Measurements from ENCODE around the gene EVC2. TPM values are rescaled to one million over a fixed set of nuclear protein-coding genes. Genes with fewer than 3 reads are reported as not detected.

EVC2 gene
- total and polyA plus RNA-seq, 2 of the 13 experiments (the other 11 are each of a cell fraction or from before 2014, with no cell fraction given) = not detected

- TF ChIP-seq NCOR1 (IDR thresholded peaks at IDR 0.05; ENCODE audit: borderline replicate concordance, low read length) = peak; percentile 44; the same call in 1 of the 2 replicates
- TF ChIP-seq BRD4 (CRISPR knock-in tag; IDR thresholded peaks at IDR 0.05) = no peak
- TF ChIP-seq ZFP90 (CRISPR knock-in tag; IDR thresholded peaks at IDR 0.05; ENCODE audit: borderline replicate concordance) = no peak
- no peak for TF ChIP-seq HIVEP1 (CRISPR knock-in tag; IDR thresholded peaks at IDR 0.05)
- TF ChIP-seq, protein P1, sequence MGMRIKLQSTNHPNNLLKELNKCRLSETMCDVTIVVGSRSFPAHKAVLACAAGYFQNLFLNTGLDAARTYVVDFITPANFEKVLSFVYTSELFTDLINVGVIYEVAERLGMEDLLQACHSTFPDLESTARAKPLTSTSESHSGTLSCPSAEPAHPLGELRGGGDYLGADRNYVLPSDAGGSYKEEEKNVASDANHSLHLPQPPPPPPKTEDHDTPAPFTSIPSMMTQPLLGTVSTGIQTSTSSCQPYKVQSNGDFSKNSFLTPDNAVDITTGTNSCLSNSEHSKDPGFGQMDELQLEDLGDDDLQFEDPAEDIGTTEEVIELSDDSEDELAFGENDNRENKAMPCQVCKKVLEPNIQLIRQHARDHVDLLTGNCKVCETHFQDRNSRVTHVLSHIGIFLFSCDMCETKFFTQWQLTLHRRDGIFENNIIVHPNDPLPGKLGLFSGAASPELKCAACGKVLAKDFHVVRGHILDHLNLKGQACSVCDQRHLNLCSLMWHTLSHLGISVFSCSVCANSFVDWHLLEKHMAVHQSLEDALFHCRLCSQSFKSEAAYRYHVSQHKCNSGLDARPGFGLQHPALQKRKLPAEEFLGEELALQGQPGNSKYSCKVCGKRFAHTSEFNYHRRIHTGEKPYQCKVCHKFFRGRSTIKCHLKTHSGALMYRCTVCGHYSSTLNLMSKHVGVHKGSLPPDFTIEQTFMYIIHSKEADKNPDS (CRISPR knock-in tag; IDR thresholded peaks at IDR 0.05) = no peak
- TF ChIP-seq FOXP4 (CRISPR knock-in tag; IDR thresholded peaks at IDR 0.05) = peak; percentile 56
- TF ChIP-seq RORA (CRISPR knock-in tag; IDR thresholded peaks at IDR 0.05) = no peak
- TF ChIP-seq RFX1 (IDR thresholded peaks at IDR 0.05) = no peak
- TF ChIP-seq SMAD3 (CRISPR knock-in tag; IDR thresholded peaks at IDR 0.05) = no peak
- no peak for TF ChIP-seq SOX13 (IDR thresholded peaks at IDR 0.05)
- TF ChIP-seq SOX13 (CRISPR knock-in tag; conservative IDR thresholded peaks at IDR 0.05 in 1 of 2, IDR thresholded peaks at IDR 0.05 in 1 of 2) = peak in 1 of 2 experiments; percentile 83; a peak in 2 of 4 replicates
- TF ChIP-seq, protein P2, sequence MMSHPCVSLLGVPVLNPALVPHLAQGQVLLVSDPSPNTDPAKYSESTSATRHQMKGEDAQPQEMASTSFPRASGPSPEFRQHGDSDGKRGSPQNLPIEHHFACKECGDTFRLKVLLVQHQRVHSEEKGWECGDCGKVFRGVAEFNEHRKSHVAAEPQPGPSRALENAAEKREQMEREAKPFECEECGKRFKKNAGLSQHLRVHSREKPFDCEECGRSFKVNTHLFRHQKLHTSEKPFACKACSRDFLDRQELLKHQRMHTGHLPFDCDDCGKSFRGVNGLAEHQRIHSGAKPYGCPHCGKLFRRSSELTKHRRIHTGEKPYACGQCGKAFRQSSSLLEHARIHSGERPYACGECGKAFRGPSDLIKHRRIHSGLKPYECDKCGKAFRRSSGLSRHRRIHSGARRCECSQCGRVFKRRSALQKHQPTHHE (CRISPR knock-in tag; IDR thresholded peaks at IDR 0.05; ENCODE audit: borderline replicate concordance) = no peak
- TF ChIP-seq, protein P3, sequence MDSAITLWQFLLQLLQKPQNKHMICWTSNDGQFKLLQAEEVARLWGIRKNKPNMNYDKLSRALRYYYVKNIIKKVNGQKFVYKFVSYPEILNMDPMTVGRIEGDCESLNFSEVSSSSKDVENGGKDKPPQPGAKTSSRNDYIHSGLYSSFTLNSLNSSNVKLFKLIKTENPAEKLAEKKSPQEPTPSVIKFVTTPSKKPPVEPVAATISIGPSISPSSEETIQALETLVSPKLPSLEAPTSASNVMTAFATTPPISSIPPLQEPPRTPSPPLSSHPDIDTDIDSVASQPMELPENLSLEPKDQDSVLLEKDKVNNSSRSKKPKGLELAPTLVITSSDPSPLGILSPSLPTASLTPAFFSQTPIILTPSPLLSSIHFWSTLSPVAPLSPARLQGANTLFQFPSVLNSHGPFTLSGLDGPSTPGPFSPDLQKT (CRISPR knock-in tag; IDR thresholded peaks at IDR 0.05; ENCODE audit: borderline replicate concordance) = no peak
- TF ChIP-seq FOXA3 (CRISPR knock-in tag; IDR thresholded peaks at IDR 0.05) = peak; percentile 18; the same call in 1 of the 2 replicates
- no peak for TF ChIP-seq PHB2 (IDR thresholded peaks at IDR 0.05; ENCODE audit: partially characterized antibody)
- no peak for TF ChIP-seq HNRNPLL (IDR thresholded peaks at IDR 0.05; ENCODE audit: low read depth, low read length, poor library complexity, severe bottlenecking)
- no peak for TF ChIP-seq ZNF264 (CRISPR knock-in tag; IDR thresholded peaks at IDR 0.05)
- TF ChIP-seq NFKB2 (CRISPR knock-in tag; IDR thresholded peaks at IDR 0.05; ENCODE audit: borderline replicate concordance) = no peak
- no peak for TF ChIP-seq NAIF1 (CRISPR knock-in tag; IDR thresholded peaks at IDR 0.05; ENCODE audit: borderline replicate concordance)
- no peak for TF ChIP-seq STAT6 (CRISPR knock-in tag; IDR thresholded peaks at IDR 0.05; ENCODE audit: borderline replicate concordance)
- no peak for TF ChIP-seq PRPF4 (IDR thresholded peaks at IDR 0.05; ENCODE audit: low read depth, low read length, poor library complexity, severe bottlenecking)
Observed at GRCh38 chr4:5717449-5718158, 9.2 kb upstream of the EVC2 start (continued).
